Uterus (tissue), 2 donors: Measurements from ENCODE around the gene SLC30A3.

Experiments
- CTCF ChIP-seq, 4 experiments: fragments of 200-600 bp in 2 of 4; fragments of 450-650 bp in 2 of 4; sonication (generic) in 2 of 4; IDR thresholded peaks; one replicate each; pipeline ENCODE4 v1.5.1; 2016 to 2019; ENCODE audit warnings: antibody characterized with exemption in 4 of 4, mild to moderate bottlenecking in 2 of 4, moderate library complexity in 1 of 4
- POLR2A ChIP-seq, 2 donors: fragments of 450-650 bp; IDR thresholded peaks; one replicate each; pipeline ENCODE4 v1.6.1; 2016; ENCODE audit warnings: antibody characterized with exemption in 2 of 2, mild to moderate bottlenecking in 1 of 2, moderate library complexity in 1 of 2

GRCh38 chr2:27222407-27222806, 40.4 kb downstream of the SLC30A3 start:
- TF ChIP-seq POLR2A (IDR thresholded peaks at IDR 0.05) (no peak), CTCF (IDR thresholded peaks at IDR 0.05) (no peak)
